Activated CD4-positive, alpha-beta T cell treated with anti-CD3 and anti-CD28 coated beads, Interleukin-2, amount 50 U/mL, for 16 hours (primary cell): ENCODE data around the gene TOP3B.

Source experiments
- DNase-seq: peaks from one replicate; pipeline ENCODE4 v3.0.0-alpha.2; 2020

TOP3B gene

GRCh38 chr22:21978564-21979386, 3.8 kb downstream of the TOP3B start:
- DNase-seq = no peak

- DNase-seq = no peak
Measured at GRCh38 chr22:21977814-21978213, 4.8 kb downstream of the TOP3B start.

- no peak for DNase-seq
Measured at GRCh38 chr22:21975854-21976345, 6.7 kb downstream of the TOP3B start.

GRCh38 chr22:21975273-21975672, 7.3 kb downstream of the TOP3B start:
- DNase-seq = no peak

- no peak for DNase-seq
Measured at GRCh38 chr22:21974058-21974649, 8.4 kb downstream of the TOP3B start.

- DNase-seq = no peak
Measured at GRCh38 chr22:21972806-21973205, 9.8 kb downstream of the TOP3B start.

GRCh38 chr22:21972293-21972779, 10.3 kb downstream of the TOP3B start:
- peak; percentile 54 for DNase-seq

- DNase-seq = no peak
Measured at GRCh38 chr22:21971858-21972275, 10.7 kb downstream of the TOP3B start.

- no peak for DNase-seq
Measured at GRCh38 chr22:21970800-21971617, 11.6 kb downstream of the TOP3B start.

- DNase-seq = no peak
Measured at GRCh38 chr22:21970037-21970799, 12.4 kb downstream of the TOP3B start.

- no peak for DNase-seq
Measured at GRCh38 chr22:21968452-21969129, 14.0 kb downstream of the TOP3B start.

GRCh38 chr22:21967693-21968271, 14.8 kb downstream of the TOP3B start:
- DNase-seq = no peak

GRCh38 chr22:21966643-21967516, 15.7 kb downstream of the TOP3B start:
- no peak for DNase-seq

- DNase-seq = no peak
Measured at GRCh38 chr22:21965762-21966288, 16.8 kb downstream of the TOP3B start.

- DNase-seq = no peak
Measured at GRCh38 chr22:21964918-21965484, 17.6 kb downstream of the TOP3B start.

GRCh38 chr22:21964234-21964633, 18.4 kb downstream of the TOP3B start:
- DNase-seq = no peak

GRCh38 chr22:21963790-21964211, 18.8 kb downstream of the TOP3B start:
- no peak for DNase-seq

- DNase-seq = no peak
Measured at GRCh38 chr22:21963286-21963685, 19.3 kb downstream of the TOP3B start.

GRCh38 chr22:21962655-21962949, 20.0 kb downstream of the TOP3B start:
- no peak for DNase-seq
